Lower leg skin (tissue), 3 donors: ENCODE results near the gene SHISA6.

Experiments used
- POLR2A ChIP-seq, 2 donors: fragments of 450-650 bp; IDR thresholded peaks; one replicate each; pipeline ENCODE4 v1.6.1; 2016 to 2017; ENCODE audit warnings: antibody characterized with exemption in 2 of 2, mild to moderate bottlenecking in 1 of 2, moderate library complexity in 1 of 2
- TF ChIP-seq, protein P1 (sequence below), 3 donors: fragments of 450-650 bp; IDR thresholded peaks; one replicate each; pipeline ENCODE4 v1.5.1; 2016; ENCODE audit warnings: antibody characterized with exemption in 3 of 3, mild to moderate bottlenecking in 3 of 3, moderate library complexity in 2 of 3

DNA sequence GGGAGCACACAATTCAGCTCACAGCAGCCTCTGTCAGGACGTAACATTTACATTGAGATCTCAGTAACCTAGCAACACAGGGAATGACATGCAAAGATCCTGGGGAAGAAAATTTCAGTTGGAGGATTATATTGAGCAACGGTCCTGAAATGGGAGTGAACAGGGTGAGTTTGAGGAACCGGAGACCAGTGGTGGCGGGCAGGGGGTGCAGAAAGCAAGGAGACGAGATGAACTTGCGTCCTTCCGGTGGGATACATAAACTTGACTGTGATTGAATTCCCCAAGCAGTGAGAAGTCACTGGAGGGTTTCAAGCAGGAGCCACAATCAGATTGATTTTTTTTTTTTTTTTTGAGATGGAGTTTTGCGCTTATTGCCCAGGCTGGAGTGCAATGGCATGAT, 51.5 kb downstream of the SHISA6 start:
- TF ChIP-seq, protein P1, sequence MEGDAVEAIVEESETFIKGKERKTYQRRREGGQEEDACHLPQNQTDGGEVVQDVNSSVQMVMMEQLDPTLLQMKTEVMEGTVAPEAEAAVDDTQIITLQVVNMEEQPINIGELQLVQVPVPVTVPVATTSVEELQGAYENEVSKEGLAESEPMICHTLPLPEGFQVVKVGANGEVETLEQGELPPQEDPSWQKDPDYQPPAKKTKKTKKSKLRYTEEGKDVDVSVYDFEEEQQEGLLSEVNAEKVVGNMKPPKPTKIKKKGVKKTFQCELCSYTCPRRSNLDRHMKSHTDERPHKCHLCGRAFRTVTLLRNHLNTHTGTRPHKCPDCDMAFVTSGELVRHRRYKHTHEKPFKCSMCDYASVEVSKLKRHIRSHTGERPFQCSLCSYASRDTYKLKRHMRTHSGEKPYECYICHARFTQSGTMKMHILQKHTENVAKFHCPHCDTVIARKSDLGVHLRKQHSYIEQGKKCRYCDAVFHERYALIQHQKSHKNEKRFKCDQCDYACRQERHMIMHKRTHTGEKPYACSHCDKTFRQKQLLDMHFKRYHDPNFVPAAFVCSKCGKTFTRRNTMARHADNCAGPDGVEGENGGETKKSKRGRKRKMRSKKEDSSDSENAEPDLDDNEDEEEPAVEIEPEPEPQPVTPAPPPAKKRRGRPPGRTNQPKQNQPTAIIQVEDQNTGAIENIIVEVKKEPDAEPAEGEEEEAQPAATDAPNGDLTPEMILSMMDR (IDR thresholded peaks at IDR 0.05) = no peak
- no peak for TF ChIP-seq POLR2A (IDR thresholded peaks at IDR 0.05)
